Measurements from ENCODE around the gene SVIL. TPM values are rescaled to one million over a fixed set of nuclear protein-coding genes. Genes with fewer than 3 reads are reported as not detected.

The SVIL gene
- total RNA-seq, 1 donor from 2014 or later = 25.1 TPM

DNA sequence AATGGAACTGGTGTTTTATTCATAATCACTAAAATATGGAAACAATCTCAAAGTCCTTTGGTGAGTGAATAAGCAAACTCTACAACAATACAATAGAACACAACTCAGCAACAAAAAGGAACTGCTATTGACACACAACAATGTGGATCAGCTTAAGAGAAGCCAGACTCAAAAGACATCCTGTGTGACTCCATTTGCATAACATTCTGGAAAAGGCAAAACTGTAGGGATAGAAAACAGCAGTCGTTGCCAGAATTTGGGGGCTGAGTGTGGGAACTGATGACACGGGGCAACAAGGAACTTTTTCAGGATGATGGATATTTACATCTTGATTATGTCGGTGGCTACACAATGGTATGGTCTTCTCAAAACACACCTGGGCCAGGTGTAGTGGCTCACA is 32.4 kb upstream of the SVIL start:
- TF ChIP-seq, protein P1, sequence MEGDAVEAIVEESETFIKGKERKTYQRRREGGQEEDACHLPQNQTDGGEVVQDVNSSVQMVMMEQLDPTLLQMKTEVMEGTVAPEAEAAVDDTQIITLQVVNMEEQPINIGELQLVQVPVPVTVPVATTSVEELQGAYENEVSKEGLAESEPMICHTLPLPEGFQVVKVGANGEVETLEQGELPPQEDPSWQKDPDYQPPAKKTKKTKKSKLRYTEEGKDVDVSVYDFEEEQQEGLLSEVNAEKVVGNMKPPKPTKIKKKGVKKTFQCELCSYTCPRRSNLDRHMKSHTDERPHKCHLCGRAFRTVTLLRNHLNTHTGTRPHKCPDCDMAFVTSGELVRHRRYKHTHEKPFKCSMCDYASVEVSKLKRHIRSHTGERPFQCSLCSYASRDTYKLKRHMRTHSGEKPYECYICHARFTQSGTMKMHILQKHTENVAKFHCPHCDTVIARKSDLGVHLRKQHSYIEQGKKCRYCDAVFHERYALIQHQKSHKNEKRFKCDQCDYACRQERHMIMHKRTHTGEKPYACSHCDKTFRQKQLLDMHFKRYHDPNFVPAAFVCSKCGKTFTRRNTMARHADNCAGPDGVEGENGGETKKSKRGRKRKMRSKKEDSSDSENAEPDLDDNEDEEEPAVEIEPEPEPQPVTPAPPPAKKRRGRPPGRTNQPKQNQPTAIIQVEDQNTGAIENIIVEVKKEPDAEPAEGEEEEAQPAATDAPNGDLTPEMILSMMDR (IDR thresholded peaks at IDR 0.05) = no peak
- no peak for TF ChIP-seq EZH2phosphoT487 (IDR thresholded peaks at IDR 0.05)
- no peak for TF ChIP-seq EZH2 (IDR thresholded peaks at IDR 0.05)
- Mint-ChIP-seq H3K27me3 (ENCODE audit: insufficient read depth, low read depth) (peaks cover 3% of the 10 kb centered on the region), H3K27ac (no peak overlapping the region), H3K4me1 (peaks cover 3% of the 10 kb centered on the region), H3K36me3 (peaks cover 14% of the 10 kb centered on the region), H3K9me3 (no peaks in the 10 kb centered on the region), H3K4me3 (no peak overlapping the region)
- H3K4me2 ChIP-seq = peak overlapping the region; percentile 27
- H3K4me3 ChIP-seq = no peak overlapping the region
- H3K27me3 ChIP-seq = no peaks in the 10 kb centered on the region
- H3K79me2 ChIP-seq (ENCODE audit: low read depth) = peaks cover 4% of the 10 kb centered on the region
- no peak overlapping the region for H3K9ac ChIP-seq
- DNase-seq (ENCODE audit: low spot score) = peak; percentile 37
- no peaks in the 10 kb centered on the region for H3K9me3 ChIP-seq (ENCODE audit: low read depth)
- no peak overlapping the region for H2AFZ ChIP-seq (replicated peaks)
- no peak overlapping the region for H3K27ac ChIP-seq
- H3K4me1 ChIP-seq = peaks cover 13% of the 10 kb centered on the region
- no peaks in the 10 kb centered on the region for H3K36me3 ChIP-seq
- H3F3A ChIP-seq (ENCODE audit: low read depth) = peaks cover 4% of the 10 kb centered on the region
- peaks cover 9% of the 10 kb centered on the region for H4K20me1 ChIP-seq (ENCODE audit: low read depth)

DNA sequence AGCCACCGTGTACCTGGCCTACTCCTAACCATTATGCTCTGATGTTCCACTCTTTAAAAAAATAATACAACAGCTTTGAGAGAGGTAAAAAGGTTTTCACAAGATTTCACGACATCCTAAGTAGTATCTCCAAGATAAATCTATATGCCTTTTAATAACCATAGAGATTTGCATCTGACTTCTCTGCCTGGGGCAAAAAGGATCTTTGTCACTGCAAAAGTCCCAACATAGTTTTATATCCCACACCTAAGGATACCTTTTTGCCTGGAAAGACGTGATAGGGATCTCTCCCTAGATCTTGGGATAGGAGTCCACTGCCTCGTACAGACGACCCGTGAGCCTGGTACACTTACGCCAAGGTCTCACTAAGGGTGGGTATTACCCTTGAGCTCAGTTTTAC is 31.4 kb upstream of the SVIL start:
- Histone ChIP-seq H3K27me3 (no peaks in the 10 kb centered on the region), H3K79me2 (ENCODE audit: low read depth) (peaks cover 4% of the 10 kb centered on the region), H3K27ac (no peak overlapping the region), H3K4me3 (no peak overlapping the region), H3K9me3 (ENCODE audit: low read depth) (no peaks in the 10 kb centered on the region), H2AFZ (replicated peaks) (no peak overlapping the region), H3K9ac (no peak overlapping the region), H4K20me1 (ENCODE audit: low read depth) (peaks cover 9% of the 10 kb centered on the region), H3K4me2 (no peak overlapping the region), H3K4me1 (peaks cover 19% of the 10 kb centered on the region), H3K36me3 (no peaks in the 10 kb centered on the region), H3F3A (ENCODE audit: low read depth) (peaks cover 4% of the 10 kb centered on the region)
- Mint-ChIP-seq H3K36me3 (peaks cover 14% of the 10 kb centered on the region), H3K27me3 (ENCODE audit: insufficient read depth, low read depth) (peaks cover 3% of the 10 kb centered on the region), H3K4me1 (peaks cover 10% of the 10 kb centered on the region), H3K4me3 (no peak overlapping the region), H3K27ac (no peak overlapping the region), H3K9me3 (no peaks in the 10 kb centered on the region)
- no peak for DNase-seq (ENCODE audit: low spot score)
- TF ChIP-seq, protein P1 (IDR thresholded peaks at IDR 0.05) = no peak
- TF ChIP-seq EZH2phosphoT487 (IDR thresholded peaks at IDR 0.05) = no peak

DNA sequence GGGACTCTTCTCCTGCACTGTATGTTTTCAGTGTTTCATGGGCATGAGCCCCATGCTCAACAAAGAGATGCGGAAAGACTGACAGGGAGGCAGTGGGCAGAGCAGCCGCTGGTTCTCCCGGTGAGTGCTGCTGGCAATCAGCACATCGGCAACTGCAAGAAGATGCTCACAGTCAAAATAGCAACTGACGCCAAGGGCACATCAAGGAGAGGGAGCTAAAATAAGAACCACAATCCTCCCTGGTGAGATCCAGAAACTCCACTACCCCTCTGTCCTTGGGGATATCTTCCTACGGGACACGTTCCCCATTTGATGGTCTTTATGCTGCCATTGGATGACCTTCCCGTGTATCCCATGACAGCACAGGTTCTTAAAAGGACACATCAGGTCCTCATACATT is 28.9 kb upstream of the SVIL start:
- no peak overlapping the region for H3K4me3 Mint-ChIP-seq
- H2AFZ ChIP-seq (replicated peaks) = no peak overlapping the region

More for the DNA sequence above, 28.9 kb upstream of the SVIL start:
- Mint-ChIP-seq H3K27ac (no peak overlapping the region), H3K4me1 (peaks cover 27% of the 10 kb centered on the region), H3K9me3 (no peaks in the 10 kb centered on the region), H3K36me3 (peaks cover 3% of the 10 kb centered on the region), H3K27me3 (ENCODE audit: insufficient read depth, low read depth) (peaks cover 3% of the 10 kb centered on the region)
- Histone ChIP-seq H3K4me2 (no peak overlapping the region), H3K4me3 (no peak overlapping the region), H3K36me3 (no peaks in the 10 kb centered on the region), H3K79me2 (ENCODE audit: low read depth) (peaks cover 11% of the 10 kb centered on the region), H4K20me1 (ENCODE audit: low read depth) (peaks cover 9% of the 10 kb centered on the region), H3K9ac (no peak overlapping the region), H3K27ac (no peak overlapping the region), H3K9me3 (ENCODE audit: low read depth) (no peaks in the 10 kb centered on the region), H3K4me1 (peaks cover 29% of the 10 kb centered on the region), H3K27me3 (no peaks in the 10 kb centered on the region), H3F3A (ENCODE audit: low read depth) (peaks cover 14% of the 10 kb centered on the region)
- TF ChIP-seq EZH2 (IDR thresholded peaks at IDR 0.05) (no peak), EZH2phosphoT487 (IDR thresholded peaks at IDR 0.05) (no peak)
- TF ChIP-seq, protein P1 (IDR thresholded peaks at IDR 0.05) = no peak
- no peak for DNase-seq (ENCODE audit: low spot score)
